NCI-H748 (cell line): ENCODE measurements around the gene NLGN1.
"Not testable (repeated sequence)": the region's sequence is repeated elsewhere in the genome, so short reads cannot be mapped to it uniquely, and the experiment has no call there.

Experiments used
- DNase-seq: peaks from one replicate; lab custom pipeline; 2025; ENCODE audit not compliant: unreplicated experiment; lab: John Stamatoyannopoulos, UW

The NLGN1 gene

GRCh38 chr3:174204765-174205164 is 807.2 kb downstream of the NLGN1 start:
- DNase-seq = no peak

- DNase-seq = peak; percentile 13
These were observed 809.2 kb downstream of the NLGN1 start for GRCh38 chr3:174206607-174207192.

GRCh38 chr3:174208161-174208560 is 810.6 kb downstream of the NLGN1 start:
- DNase-seq = peak; percentile 70

DNA sequence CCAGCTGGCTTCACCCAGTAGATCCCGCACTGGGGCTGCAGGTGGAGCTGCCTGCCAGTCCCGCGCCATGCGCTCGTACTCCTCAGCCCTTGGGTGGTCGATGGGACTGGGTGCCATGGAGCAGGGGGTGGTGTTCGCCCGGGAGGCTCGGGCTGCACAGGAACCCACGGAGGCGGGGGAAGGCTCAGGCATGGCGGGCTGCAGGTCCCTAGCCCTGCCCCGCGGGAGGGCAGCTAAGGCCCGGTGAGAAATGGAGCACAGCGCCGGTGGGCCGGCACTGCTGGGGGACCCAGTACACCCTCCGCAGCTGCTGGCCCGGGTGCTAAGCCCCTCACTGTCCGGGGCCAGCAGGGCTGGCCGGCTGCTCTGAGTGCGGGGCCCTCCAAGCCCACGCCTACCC is 814.4 kb downstream of the NLGN1 start:
- not testable (repeated sequence) for DNase-seq

- no peak for DNase-seq
These were observed 817.9 kb downstream of the NLGN1 start for GRCh38 chr3:174215456-174215855.

DNA sequence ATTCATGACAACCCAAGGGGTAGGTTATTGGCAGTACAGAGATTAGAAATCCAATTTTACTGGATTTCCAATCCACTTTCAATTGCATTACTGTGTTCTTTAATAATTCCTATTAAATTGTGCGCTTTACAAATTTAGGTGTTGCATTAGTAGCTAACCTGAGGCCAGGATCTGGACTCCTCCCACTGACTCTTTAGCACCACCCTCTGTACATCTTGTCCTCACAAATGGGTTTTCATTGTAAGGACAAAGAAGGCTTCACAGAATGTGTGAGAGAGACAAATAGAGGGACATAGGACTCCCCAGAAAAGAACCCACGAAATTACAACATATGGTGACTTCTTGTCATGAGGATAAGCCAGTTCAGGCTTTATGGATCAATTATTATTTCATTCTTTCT is 818.5 kb downstream of the NLGN1 start:
- no peak for DNase-seq

- DNase-seq = no peak
These were observed 819.6 kb downstream of the NLGN1 start for GRCh38 chr3:174216946-174217718.

GRCh38 chr3:174218016-174218415 is 820.5 kb downstream of the NLGN1 start:
- DNase-seq = no peak

DNA sequence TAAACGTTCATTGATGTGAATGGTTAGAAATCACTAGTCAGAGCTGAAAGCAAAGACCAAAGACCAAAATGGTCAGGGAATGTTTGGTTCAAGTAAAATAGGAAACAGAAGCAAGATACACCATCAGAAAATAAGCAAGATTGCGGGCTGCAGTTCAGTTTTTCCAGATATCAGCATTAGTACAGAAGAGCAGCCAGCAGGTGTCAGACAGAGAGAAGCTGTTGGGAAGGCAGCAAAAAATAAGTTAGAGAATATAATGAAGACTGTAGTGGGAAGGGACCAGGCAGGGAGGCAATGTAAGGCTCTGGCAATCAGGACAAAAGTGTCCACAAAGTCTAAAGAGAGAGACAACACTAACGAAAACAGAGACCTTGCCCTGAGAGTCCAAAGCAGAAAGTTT is 822.2 kb downstream of the NLGN1 start:
- DNase-seq = peak; percentile 4

- no peak for DNase-seq
These were observed 823.4 kb downstream of the NLGN1 start for GRCh38 chr3:174220775-174221554.

GRCh38 chr3:174223042-174223441 is 825.5 kb downstream of the NLGN1 start:
- no peak for DNase-seq

GRCh38 chr3:174223626-174224025 is 826.1 kb downstream of the NLGN1 start:
- DNase-seq = no peak

GRCh38 chr3:174229916-174230315 is 832.4 kb downstream of the NLGN1 start:
- no peak for DNase-seq

GRCh38 chr3:174232028-174232657 is 834.6 kb downstream of the NLGN1 start:
- DNase-seq = not testable (repeated sequence)

DNA sequence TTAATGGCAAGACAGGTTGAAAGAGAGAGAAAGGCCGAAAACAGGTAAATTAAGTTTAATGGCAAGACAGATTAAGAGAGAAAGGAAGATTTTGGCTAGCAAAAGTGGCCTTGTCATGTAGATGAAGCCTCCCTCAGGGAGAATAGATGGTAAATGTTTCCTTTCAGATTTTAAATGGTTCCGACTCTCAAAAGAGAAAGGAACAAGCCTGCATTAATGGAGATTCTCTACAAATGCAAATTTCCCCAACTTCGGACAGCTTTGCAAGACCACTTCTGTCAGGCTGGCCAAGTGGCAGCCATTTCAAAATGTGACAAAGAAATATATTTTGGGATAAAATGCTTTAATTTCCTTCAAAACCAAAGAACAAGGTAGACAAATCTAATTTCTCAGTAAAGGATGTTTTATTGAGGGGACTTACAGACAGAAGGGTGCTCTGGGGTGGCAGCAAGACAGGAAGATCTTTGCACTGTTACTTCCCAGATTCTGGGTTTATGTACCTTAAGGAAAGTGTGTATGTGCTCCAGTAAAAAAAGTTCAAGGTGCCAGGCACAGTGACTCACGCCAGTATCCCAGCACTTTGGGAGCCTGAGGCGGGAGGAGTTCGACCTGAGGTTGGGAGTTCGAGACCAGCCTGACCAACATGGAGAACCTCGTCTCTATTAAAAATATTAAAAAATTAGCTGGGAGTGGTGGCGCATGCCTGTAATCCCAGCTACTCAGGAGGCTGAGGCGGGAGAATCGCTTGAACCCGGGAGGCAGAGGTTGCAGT is 835.3 kb downstream of the NLGN1 start:
- DNase-seq = no peak

DNA sequence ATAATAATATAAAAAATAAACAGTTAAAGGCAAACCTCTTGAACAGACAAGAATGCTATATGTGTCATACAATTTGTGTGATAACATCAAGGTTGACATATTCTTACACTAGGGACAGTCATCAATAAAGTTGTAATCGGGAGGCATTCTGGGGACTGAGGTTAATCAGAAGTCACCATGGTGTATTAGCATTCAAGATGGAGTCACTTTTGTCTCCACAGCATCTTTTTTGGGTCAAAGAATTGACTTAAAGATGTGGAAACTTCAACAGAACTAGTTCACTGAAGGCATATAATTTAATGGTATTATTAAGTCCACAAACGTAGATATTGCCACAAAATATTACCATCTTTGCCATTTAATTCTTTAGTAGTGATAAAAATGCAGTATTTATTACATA is 836.0 kb downstream of the NLGN1 start:
- DNase-seq = no peak

DNA sequence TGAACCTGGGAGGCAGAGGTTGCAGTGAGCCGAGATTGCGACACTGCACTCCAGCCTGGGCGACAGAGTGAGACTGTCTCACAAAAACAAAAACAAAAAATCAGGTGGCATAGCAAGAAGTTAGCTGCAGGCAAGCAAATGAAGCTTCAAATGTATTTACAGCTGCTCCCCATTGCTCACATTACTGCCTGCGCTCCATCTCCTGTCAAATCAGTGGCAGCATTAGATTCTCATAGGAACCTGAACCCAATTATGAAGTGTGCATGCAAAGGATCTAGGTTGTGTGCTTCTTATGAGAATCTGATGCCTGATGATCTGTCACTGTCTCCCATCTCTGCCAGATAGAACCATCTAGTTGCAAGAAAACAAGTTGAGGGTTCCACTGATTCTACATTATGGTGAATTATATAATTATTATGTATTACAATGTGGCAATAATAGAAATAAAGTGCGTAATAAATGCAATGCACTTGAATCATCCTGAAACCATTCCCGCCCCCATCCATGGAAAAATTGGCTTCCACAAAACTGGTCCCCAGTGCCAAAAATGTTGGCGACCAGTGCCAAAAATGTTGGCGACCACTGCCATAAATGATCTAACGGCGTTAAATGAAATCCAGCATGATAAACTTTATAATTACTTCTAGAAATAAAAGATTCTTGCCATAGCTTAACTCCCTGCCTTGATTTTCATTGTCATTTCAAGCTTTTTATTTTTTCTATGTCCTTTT is 844.9 kb downstream of the NLGN1 start:
- DNase-seq = no peak

DNA sequence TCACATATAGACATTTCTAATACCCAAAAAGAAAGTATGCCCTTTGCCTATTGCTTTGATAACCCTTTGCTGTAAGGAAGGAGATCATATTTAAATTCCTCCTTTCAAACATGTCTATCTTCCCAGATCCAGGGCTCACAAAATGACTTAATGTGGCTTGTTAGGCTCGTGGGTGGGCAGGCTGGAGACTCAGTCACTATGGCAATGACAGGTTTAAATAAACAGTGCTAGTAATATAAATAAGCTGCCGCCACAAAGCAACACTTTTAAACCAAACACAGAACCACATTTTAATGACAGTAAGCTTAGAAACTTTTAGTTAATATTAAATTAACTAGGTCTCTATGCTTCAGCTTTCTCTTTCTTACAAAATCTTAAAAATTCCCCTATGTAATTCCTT is 845.6 kb downstream of the NLGN1 start:
- peak; percentile 67 for DNase-seq

- DNase-seq = peak; percentile 33
These were observed 850.2 kb downstream of the NLGN1 start for GRCh38 chr3:174247687-174248152.

DNA sequence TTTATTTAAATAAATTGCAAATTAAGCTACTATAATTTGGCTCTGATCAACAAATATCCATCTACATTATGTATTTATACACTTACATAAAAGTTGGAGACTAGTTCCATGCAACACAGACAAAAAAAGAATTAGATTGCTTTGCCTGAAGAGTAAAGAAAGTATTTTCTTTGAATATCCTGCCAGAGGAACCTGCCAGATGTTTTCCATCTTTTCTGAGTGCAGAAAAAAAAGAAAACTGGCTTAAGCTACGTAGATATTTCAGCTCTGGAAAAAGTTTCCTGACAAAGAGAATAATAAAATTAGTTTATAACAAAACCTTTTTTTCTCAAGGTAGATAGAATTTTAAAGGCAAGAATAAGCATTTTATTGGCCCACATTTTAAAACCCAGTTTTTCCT is 854.1 kb downstream of the NLGN1 start:
- no peak for DNase-seq
